ENCODE data around the gene OR51V1. TPM values are rescaled to one million over a fixed set of nuclear protein-coding genes. Genes with fewer than 3 reads are reported as not detected.

The OR51V1 gene
- total and polyA plus RNA-seq, 2 donors (not counting 1 experiment from before 2014, with no cell fraction given): not detected

DNA sequence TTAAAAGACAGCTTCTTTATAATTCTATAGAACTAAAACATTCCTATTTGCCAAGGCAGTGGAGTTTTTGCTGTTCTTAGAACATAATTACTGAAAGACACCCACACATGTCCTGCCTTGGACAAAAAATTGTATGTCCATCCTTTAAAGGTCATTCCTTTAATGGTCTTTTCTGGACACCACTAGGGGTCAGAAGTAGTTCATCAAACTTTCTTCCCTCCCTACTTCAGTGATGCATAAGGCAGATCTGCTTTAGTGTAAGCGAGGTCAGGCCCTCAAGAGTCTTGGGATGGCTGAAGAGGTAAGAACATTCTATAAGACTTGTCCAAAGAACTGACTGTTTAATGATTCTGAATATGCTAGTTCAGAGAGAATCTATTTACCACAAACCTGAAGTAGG is 4.3 kb upstream of the OR51V1 start:
- H2AFZ ChIP-seq (ENCODE audit: insufficient read depth, low read depth, low read length, poor library complexity, severe bottlenecking): no peak overlapping the region

DNA sequence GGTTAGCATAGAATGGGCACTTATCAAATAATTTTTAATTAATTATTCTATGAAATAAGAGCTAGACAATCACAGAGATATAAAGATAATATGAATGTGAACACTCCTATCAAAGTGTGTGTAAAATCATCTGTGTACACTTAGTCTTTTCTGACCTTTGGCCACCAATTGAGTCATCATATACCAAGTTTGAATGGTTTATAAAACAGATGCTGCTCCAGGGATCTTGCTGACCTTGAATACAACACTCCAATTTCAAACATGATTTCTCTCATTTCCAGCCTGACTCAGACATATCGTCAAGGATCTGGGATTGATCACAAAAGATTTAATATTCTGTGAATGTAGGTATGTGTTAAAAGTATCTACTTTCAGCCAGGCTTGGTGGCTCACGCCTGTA is 2.9 kb upstream of the OR51V1 start:
- Histone ChIP-seq H3K4me2 (replicated peaks; ENCODE audit: low read depth, low read length, poor library complexity, severe bottlenecking) (no peak overlapping the region), H2AFZ (ENCODE audit: insufficient read depth, low read depth, low read length, poor library complexity, severe bottlenecking) (no peak overlapping the region), H3K4me1 (ENCODE audit: control insufficient read depth in 2 of 2, insufficient read depth in 2 of 2, low read length in 2 of 2) (no peaks in the 10 kb centered on the region), H3K79me2 (ENCODE audit: control insufficient read depth, insufficient read depth, low read length) (no peaks in the 10 kb centered on the region), H3K27ac (ENCODE audit: low read length in 2 of 2) (no peak overlapping the region), H3K4me3 (ENCODE audit: control extremely low read depth in 1 of 5, extremely low read depth in 1 of 5, insufficient read depth in 1 of 5, low read depth in 2 of 5, low read length in 4 of 5) (no peak overlapping the region), H3K9ac (ENCODE audit: low read length) (no peak overlapping the region), H4K20me1 (ENCODE audit: control insufficient read depth, insufficient read depth, low read length, poor library complexity, severe bottlenecking) (no peaks in the 10 kb centered on the region), H3K27me3 (replicated peaks in 1 of 4; ENCODE audit: control extremely low read depth in 1 of 4, control insufficient read depth in 3 of 4, insufficient read depth in 4 of 4, low read length in 3 of 4) (no peaks in the 10 kb centered on the region), H3K36me3 (replicated peaks in 1 of 2; ENCODE audit: control extremely low read depth in 1 of 2, control insufficient read depth in 1 of 2, extremely low read depth in 1 of 2, insufficient read depth in 2 of 2, low read length in 1 of 2) (no peaks in the 10 kb centered on the region), H3K9me3 (ENCODE audit: control extremely low read depth in 1 of 3, control insufficient read depth in 2 of 3, insufficient read depth in 1 of 3, low read length in 2 of 3) (no peaks in the 10 kb centered on the region)
- Mint-ChIP-seq H3K4me1 (no peaks in the 10 kb centered on the region), H3K27ac (no peak overlapping the region), H3K27me3 (no peaks in the 10 kb centered on the region), H3K4me3 (no peak overlapping the region), H3K9me3 (ENCODE audit: insufficient read depth) (no peaks in the 10 kb centered on the region)
- ChIA-PET CTCF (no interaction called here), POLR2A (no interaction called here)
- 75% methylated on average over 1 of the region's 2 CpGs for WGBS (ENCODE audit: insufficient coverage)
- no peak for TF ChIP-seq EZH2 (IDR thresholded peaks at IDR 0.05; ENCODE audit: borderline replicate concordance, insufficient read depth, low read depth, low read length, poor library complexity, severe bottlenecking)
- TF ChIP-seq, protein P1, sequence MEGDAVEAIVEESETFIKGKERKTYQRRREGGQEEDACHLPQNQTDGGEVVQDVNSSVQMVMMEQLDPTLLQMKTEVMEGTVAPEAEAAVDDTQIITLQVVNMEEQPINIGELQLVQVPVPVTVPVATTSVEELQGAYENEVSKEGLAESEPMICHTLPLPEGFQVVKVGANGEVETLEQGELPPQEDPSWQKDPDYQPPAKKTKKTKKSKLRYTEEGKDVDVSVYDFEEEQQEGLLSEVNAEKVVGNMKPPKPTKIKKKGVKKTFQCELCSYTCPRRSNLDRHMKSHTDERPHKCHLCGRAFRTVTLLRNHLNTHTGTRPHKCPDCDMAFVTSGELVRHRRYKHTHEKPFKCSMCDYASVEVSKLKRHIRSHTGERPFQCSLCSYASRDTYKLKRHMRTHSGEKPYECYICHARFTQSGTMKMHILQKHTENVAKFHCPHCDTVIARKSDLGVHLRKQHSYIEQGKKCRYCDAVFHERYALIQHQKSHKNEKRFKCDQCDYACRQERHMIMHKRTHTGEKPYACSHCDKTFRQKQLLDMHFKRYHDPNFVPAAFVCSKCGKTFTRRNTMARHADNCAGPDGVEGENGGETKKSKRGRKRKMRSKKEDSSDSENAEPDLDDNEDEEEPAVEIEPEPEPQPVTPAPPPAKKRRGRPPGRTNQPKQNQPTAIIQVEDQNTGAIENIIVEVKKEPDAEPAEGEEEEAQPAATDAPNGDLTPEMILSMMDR (IDR thresholded peaks at IDR 0.05): no peak
- ATAC-seq (ENCODE audit: low read depth) (no peak), DNase-seq (no peak)
- intact Hi-C loops (cut with micrococcal nuclease): no loop called here

More for the DNA sequence above, 4.3 kb upstream of the OR51V1 start:
- Histone ChIP-seq H3K27me3 (replicated peaks in 1 of 4; ENCODE audit: control extremely low read depth in 1 of 4, control insufficient read depth in 3 of 4, insufficient read depth in 4 of 4, low read length in 3 of 4) (no peaks in the 10 kb centered on the region), H3K9ac (ENCODE audit: low read length) (no peak overlapping the region), H3K36me3 (replicated peaks in 1 of 2; ENCODE audit: control extremely low read depth in 1 of 2, control insufficient read depth in 1 of 2, extremely low read depth in 1 of 2, insufficient read depth in 2 of 2, low read length in 1 of 2) (no peaks in the 10 kb centered on the region), H3K4me1 (ENCODE audit: control insufficient read depth in 2 of 2, insufficient read depth in 2 of 2, low read length in 2 of 2) (no peaks in the 10 kb centered on the region), H4K20me1 (ENCODE audit: control insufficient read depth, insufficient read depth, low read length, poor library complexity, severe bottlenecking) (no peaks in the 10 kb centered on the region), H3K4me2 (replicated peaks; ENCODE audit: low read depth, low read length, poor library complexity, severe bottlenecking) (no peak overlapping the region), H3K9me3 (ENCODE audit: control extremely low read depth in 1 of 3, control insufficient read depth in 2 of 3, insufficient read depth in 1 of 3, low read length in 2 of 3) (no peaks in the 10 kb centered on the region), H3K79me2 (ENCODE audit: control insufficient read depth, insufficient read depth, low read length) (no peaks in the 10 kb centered on the region), H3K4me3 (ENCODE audit: control extremely low read depth in 1 of 5, extremely low read depth in 1 of 5, insufficient read depth in 1 of 5, low read depth in 2 of 5, low read length in 4 of 5) (no peak overlapping the region), H3K27ac (ENCODE audit: low read length in 2 of 2) (no peak overlapping the region)
- Mint-ChIP-seq H3K27ac (no peak overlapping the region), H3K9me3 (ENCODE audit: insufficient read depth) (no peaks in the 10 kb centered on the region), H3K4me1 (no peaks in the 10 kb centered on the region), H3K4me3 (no peak overlapping the region), H3K27me3 (no peaks in the 10 kb centered on the region)
- ATAC-seq (ENCODE audit: low read depth) (no peak), DNase-seq (no peak)
- WGBS (ENCODE audit: insufficient coverage): no CpG with 5 or more reads among the region's 1 CpG
- ChIA-PET CTCF (no interaction called here), POLR2A (no interaction called here)
- intact Hi-C loops (cut with micrococcal nuclease): no loop called here
- TF ChIP-seq, protein P1 (IDR thresholded peaks at IDR 0.05): no peak
- no peak for TF ChIP-seq EZH2 (IDR thresholded peaks at IDR 0.05; ENCODE audit: borderline replicate concordance, insufficient read depth, low read depth, low read length, poor library complexity, severe bottlenecking)

Measured in B cell (primary cell).